ENCODE measurements around the gene SLC24A4. TPM values are rescaled to one million over a fixed set of nuclear protein-coding genes. Genes with fewer than 3 reads are reported as not detected.

Gene SLC24A4
- total and polyA plus RNA-seq, 2 of the 4 experiments (the other 2 are of a cell fraction): not detected

DNA sequence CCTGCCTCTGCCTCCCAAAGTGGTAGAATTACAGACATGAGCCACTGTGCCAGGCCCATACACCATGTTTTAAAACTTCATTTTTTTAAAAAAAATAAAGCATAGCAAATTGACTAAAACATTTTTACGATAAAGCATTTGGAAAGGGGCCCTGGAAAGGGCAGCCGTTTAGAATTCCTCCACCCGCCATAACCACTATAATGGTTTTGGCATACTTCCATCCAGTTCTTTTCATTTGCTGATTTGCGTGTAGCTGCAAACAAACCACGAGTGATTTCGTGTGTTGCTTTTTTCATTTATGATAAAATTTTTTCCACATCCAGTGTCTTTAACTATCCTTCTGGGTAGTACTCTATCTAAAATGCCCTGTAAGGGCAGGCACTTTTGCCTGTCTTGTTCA, 98.8 kb downstream of the SLC24A4 start:
- dilution Hi-C loops (cut with HindIII; ENCODE audit: low sequenced_read_pairs, unreplicated experiment) (no loop called here), intact Hi-C loops (cut with micrococcal nuclease) (no loop called here), in situ Hi-C loops (cut with MboI; ENCODE audit: low sequenced_read_pairs) (no loop called here)
- no peak overlapping the region for H3K9ac ChIP-seq (ENCODE audit: low read depth, low read length)
- DNase-seq (no peak), ATAC-seq (ENCODE audit: low read depth) (no peak)
- no peak overlapping the region for H3K18ac ChIP-seq (ENCODE audit: low read depth, low read length)
- H2AFZ ChIP-seq (replicated peaks; ENCODE audit: low read length, poor library complexity): no peak overlapping the region
- no peak overlapping the region for H3K14ac ChIP-seq (replicated peaks; ENCODE audit: low read depth, low read length)
- H3K27ac ChIP-seq (ENCODE audit: insufficient read depth, low read length): no peak overlapping the region
- no peaks in the 10 kb centered on the region for H3K79me1 ChIP-seq (ENCODE audit: low read depth in 1 of 2, low read length in 2 of 2)
- no peak overlapping the region for H4K8ac ChIP-seq (ENCODE audit: low read depth in 2 of 2, low read length in 2 of 2)
- H3K9me3 ChIP-seq (ENCODE audit: control insufficient read depth, insufficient read depth, low read length): peaks cover 16% of the 10 kb centered on the region
- H3K4me1 ChIP-seq (ENCODE audit: control insufficient read depth, insufficient read depth, low read length): peaks cover 2% of the 10 kb centered on the region
- no TSS peak for BruUV-seq (replicated peaks)
- no CpG with 5 or more reads among the region's 6 CpGs for WGBS, 2 experiments (ENCODE audit: extremely low coverage in 2 of 2, insufficient read length in 1 of 2)
- no peaks in the 10 kb centered on the region for H3K36me3 ChIP-seq (ENCODE audit: control insufficient read depth, insufficient read depth, low read length)
- no peak overlapping the region for H2BK5ac ChIP-seq (ENCODE audit: low read depth, low read length, poor library complexity, severe bottlenecking)
- POLR2A ChIA-PET (ENCODE audit: unreplicated experiment): no interaction called here
- peaks cover 12% of the 10 kb centered on the region; the same call in 1 of the 2 replicates for H3K9me1 ChIP-seq (ENCODE audit: insufficient read depth, low read length)
- no peak overlapping the region for H4K91ac ChIP-seq (ENCODE audit: insufficient read depth, low read depth, low read length)
- H3K4me3 ChIP-seq (ENCODE audit: insufficient read depth, low read depth, low read length): no peak overlapping the region
- H2AK5ac ChIP-seq (ENCODE audit: low read depth, low read length): no peak overlapping the region
- H2BK20ac ChIP-seq (ENCODE audit: low read depth, low read length): no peak overlapping the region
- H3K56ac ChIP-seq (ENCODE audit: extremely low read depth, insufficient read depth, low read length): no peak overlapping the region
- no peak overlapping the region for H4K5ac ChIP-seq (ENCODE audit: low read depth, low read length)
- no peak overlapping the region for H3K4me2 ChIP-seq (ENCODE audit: low read depth, low read length)
- H3K23ac ChIP-seq (ENCODE audit: low read depth, low read length): no peak overlapping the region
- H2BK120ac ChIP-seq (ENCODE audit: low read depth, low read length): no peak overlapping the region
- peaks cover 3% of the 10 kb centered on the region; the same call in 1 of the 2 replicates for H3K27me3 ChIP-seq (ENCODE audit: control insufficient read depth, insufficient read depth, low read length)
- CTCF ChIA-PET: interaction anchor here (0.6 kb wide), 1 partner anchor 58 kb away, joined by 3 read pairs; no protein-coding TSS in a partner anchor
- no peak overlapping the region for H3K4ac ChIP-seq (ENCODE audit: low read depth, low read length)
- H2AK9ac ChIP-seq (replicated peaks; ENCODE audit: low read depth, low read length, poor library complexity): no peak overlapping the region
- H4K20me1 ChIP-seq (ENCODE audit: insufficient read depth, low read length): no peaks in the 10 kb centered on the region
- H2BK15ac ChIP-seq (ENCODE audit: low read depth, low read length): no peak overlapping the region
- no peak for TF ChIP-seq SMC3 (IDR thresholded peaks at IDR 0.05; ENCODE audit: low read depth, low read length)
- TF ChIP-seq BHLHE40 (IDR thresholded peaks at IDR 0.05; ENCODE audit: low read depth, low read length): no peak
- TF ChIP-seq CHD1 (IDR thresholded peaks at IDR 0.05; ENCODE audit: low read depth, low read length): no peak
- no peak for TF ChIP-seq FOS (IDR thresholded peaks at IDR 0.05; ENCODE audit: low read depth, low read length)
- TF ChIP-seq RFX5 (IDR thresholded peaks at IDR 0.05; ENCODE audit: low read depth, low read length): no peak
- TF ChIP-seq MAFK (IDR thresholded peaks at IDR 0.05; ENCODE audit: low read depth, low read length): no peak
- TF ChIP-seq CEBPB (IDR thresholded peaks at IDR 0.05; ENCODE audit: low read depth, low read length): no peak
- TF ChIP-seq POLR2A (IDR thresholded peaks at IDR 0.05; ENCODE audit: low read depth, low read length): no peak
- TF ChIP-seq, protein P1, sequence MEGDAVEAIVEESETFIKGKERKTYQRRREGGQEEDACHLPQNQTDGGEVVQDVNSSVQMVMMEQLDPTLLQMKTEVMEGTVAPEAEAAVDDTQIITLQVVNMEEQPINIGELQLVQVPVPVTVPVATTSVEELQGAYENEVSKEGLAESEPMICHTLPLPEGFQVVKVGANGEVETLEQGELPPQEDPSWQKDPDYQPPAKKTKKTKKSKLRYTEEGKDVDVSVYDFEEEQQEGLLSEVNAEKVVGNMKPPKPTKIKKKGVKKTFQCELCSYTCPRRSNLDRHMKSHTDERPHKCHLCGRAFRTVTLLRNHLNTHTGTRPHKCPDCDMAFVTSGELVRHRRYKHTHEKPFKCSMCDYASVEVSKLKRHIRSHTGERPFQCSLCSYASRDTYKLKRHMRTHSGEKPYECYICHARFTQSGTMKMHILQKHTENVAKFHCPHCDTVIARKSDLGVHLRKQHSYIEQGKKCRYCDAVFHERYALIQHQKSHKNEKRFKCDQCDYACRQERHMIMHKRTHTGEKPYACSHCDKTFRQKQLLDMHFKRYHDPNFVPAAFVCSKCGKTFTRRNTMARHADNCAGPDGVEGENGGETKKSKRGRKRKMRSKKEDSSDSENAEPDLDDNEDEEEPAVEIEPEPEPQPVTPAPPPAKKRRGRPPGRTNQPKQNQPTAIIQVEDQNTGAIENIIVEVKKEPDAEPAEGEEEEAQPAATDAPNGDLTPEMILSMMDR (conservative IDR thresholded peaks at IDR 0.05; ENCODE audit: low read depth, low read length): no peak

Data from IMR-90 (cell line).